Upper lobe of right lung (tissue), 1 donor: ENCODE data around the gene TAPT1. TPM values are rescaled to one million over a fixed set of nuclear protein-coding genes. Genes with fewer than 3 reads are reported as not detected.

ENCODE experiments used
- ATAC-seq: fragments of 200-7000 bp; cut with Tn5 transposase; one replicate; pipeline ENCODE4 v1.9.1; 2020; ENCODE audit warnings: mild to moderate bottlenecking, moderate library complexity
- DNase-seq: peaks from one replicate; pipeline ENCODE4 v3.0.0-alpha.2; 2020
- H3K27ac ChIP-seq: fragments of 200-600 bp; one replicate; pipeline ENCODE4 v1.8.0; 2022
- H3K27me3 ChIP-seq: fragments of 200-600 bp; one replicate; pipeline ENCODE4 v1.8.0; 2022; ENCODE audit warnings: mild to moderate bottlenecking
- H3K36me3 ChIP-seq: fragments of 200-600 bp; one replicate; pipeline ENCODE4 v1.8.0; 2022
- H3K4me1 ChIP-seq: fragments of 200-600 bp; one replicate; pipeline ENCODE4 v1.8.0; 2022
- H3K4me3 ChIP-seq: fragments of 200-600 bp; one replicate; pipeline ENCODE4 v1.8.0; 2022; ENCODE audit warnings: mild to moderate bottlenecking
- H3K9me3 ChIP-seq: fragments of 200-600 bp; one replicate; pipeline ENCODE4 v1.8.0; 2022
- intact Hi-C: fragments of 100-400 bp; cut with DNase I; formaldehyde crosslinking; loops from one replicate; pipeline ENCODE4 v1.11.0; 2022
- total RNA-seq: library from RNA; stranded (reverse); fragmentation: NEBNext Ultra II Directional; extraction: Animal tissue kit (Norgen Biotek cat#: 25700); gene quantifications from one replicate; pipeline ENCODE4 v1.2.1, GENCODE V29; 2021
- TF ChIP-seq, protein P1 (sequence below): fragments of 200-600 bp; IDR thresholded peaks from one replicate; pipeline ENCODE4 v1.8.0; 2022; ENCODE audit warnings: antibody characterized with exemption
- donor health status: DM: no; HTN: yes; CAD: no; lungs with severe emphysema.

The TAPT1 gene
- total RNA-seq, 1 donor from 2014 or later = 66.5 TPM

DNA sequence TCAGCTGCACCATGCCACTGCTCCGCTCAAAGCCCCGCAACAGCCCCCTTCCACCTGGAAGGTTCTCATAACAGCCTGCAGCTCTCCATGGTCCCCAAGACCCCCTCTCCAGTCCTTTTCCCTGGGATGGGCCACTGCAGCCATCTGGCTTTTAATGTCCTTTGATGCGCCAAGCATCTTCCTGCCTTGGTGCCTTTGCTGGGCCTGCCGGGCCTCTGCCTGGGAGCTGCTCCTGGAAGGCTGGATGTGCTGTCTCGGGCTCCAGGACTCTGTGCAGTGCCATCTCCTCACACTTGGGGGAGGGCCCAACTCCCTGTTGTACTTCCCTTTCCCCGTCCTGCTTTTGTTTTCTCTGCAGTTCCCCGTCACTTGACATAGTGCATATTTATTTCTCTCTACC is 60.3 kb downstream of the TAPT1 start:
- Histone ChIP-seq H3K4me1 (no peaks in the 10 kb centered on the region), H3K27me3 (no peaks in the 10 kb centered on the region), H3K36me3 (peaks cover 90% of the 10 kb centered on the region), H3K4me3 (no peak overlapping the region), H3K9me3 (no peaks in the 10 kb centered on the region), H3K27ac (no peak overlapping the region)
- ATAC-seq (no peak), DNase-seq (no peak)
- intact Hi-C loops = no loop called here
- TF ChIP-seq, protein P1, sequence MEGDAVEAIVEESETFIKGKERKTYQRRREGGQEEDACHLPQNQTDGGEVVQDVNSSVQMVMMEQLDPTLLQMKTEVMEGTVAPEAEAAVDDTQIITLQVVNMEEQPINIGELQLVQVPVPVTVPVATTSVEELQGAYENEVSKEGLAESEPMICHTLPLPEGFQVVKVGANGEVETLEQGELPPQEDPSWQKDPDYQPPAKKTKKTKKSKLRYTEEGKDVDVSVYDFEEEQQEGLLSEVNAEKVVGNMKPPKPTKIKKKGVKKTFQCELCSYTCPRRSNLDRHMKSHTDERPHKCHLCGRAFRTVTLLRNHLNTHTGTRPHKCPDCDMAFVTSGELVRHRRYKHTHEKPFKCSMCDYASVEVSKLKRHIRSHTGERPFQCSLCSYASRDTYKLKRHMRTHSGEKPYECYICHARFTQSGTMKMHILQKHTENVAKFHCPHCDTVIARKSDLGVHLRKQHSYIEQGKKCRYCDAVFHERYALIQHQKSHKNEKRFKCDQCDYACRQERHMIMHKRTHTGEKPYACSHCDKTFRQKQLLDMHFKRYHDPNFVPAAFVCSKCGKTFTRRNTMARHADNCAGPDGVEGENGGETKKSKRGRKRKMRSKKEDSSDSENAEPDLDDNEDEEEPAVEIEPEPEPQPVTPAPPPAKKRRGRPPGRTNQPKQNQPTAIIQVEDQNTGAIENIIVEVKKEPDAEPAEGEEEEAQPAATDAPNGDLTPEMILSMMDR = no peak

DNA sequence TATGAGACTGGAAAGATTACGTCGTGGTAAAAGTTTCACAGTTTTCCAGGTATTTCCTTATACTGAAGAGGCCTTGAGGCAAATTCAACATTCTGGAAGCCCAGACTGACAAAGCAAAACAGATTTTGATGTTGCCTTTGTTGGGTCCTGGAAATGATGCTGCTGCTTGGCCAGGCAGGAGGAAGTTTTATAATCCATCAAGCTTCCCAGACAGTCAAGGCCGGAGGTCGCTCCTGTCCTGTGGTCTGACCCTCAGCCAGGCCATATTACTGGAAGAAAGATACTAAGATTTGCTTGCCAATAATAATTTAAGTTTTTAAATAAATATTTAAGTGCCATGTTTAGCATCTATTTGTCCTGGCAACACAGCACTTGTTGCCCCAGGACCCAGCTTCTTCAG is 63.4 kb downstream of the TAPT1 start:
- intact Hi-C loops = no loop called here
- ATAC-seq (no peak), DNase-seq (no peak)
- TF ChIP-seq, protein P1 = no peak
- no peak overlapping the region for H3K27ac ChIP-seq
- peaks cover 60% of the 10 kb centered on the region for H3K36me3 ChIP-seq
- H3K4me3 ChIP-seq = no peak overlapping the region
- H3K9me3 ChIP-seq = no peaks in the 10 kb centered on the region
- H3K27me3 ChIP-seq = no peaks in the 10 kb centered on the region
- H3K4me1 ChIP-seq = no peaks in the 10 kb centered on the region

DNA sequence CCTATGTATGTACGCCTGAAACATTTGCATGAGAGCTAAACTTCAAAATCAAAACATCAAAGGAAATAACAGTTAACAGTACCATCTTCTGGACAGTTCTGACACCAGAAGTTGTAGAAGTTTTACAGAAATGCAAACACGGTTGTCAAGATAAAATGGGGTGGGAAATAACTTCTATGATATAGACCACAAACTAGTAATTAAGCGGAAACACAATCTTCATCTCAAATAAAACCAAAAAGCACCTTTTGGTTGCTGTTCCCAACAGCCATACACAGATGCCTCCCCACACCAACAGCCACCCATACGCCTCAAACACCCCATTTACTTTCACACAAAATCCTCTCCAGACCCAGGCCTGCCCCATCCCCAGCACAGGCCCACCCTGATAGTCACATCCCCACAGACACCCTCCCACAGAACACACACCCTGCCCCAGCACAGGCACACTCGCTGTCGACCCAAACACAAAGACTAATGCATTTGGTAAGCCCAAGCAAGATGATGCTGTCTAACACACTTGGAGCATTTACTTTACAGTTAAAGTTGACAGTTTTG is 64.3 kb downstream of the TAPT1 start:
- H3K4me1 ChIP-seq = no peaks in the 10 kb centered on the region
- ATAC-seq = no peak
- no peaks in the 10 kb centered on the region for H3K9me3 ChIP-seq
- no peak overlapping the region for H3K4me3 ChIP-seq
- no peak overlapping the region for H3K27ac ChIP-seq
- intact Hi-C loops = no loop called here
- TF ChIP-seq, protein P1 = no peak
- peaks cover 50% of the 10 kb centered on the region for H3K36me3 ChIP-seq
- no peak for DNase-seq
- H3K27me3 ChIP-seq = no peaks in the 10 kb centered on the region

DNA sequence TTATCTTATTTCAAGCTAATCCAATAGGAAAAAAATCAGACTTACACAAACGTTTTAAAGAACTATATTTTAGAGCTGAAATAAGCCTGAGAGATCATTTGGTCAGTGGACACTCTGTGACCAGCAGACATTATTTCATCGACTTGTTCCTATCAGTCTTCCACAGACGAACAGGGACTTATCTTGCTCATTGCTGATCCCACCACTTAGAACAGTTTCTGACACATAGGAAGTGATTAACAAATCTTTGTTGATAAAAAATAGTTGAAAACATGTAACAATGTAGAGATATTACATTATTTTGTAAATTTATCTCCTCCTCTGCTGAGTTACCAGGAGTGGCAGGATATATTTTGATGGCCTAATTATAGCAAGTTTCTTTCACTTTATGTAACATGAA is 65.8 kb downstream of the TAPT1 start:
- no peaks in the 10 kb centered on the region for H3K27me3 ChIP-seq
- DNase-seq (no peak), ATAC-seq (no peak)
- no peaks in the 10 kb centered on the region for H3K9me3 ChIP-seq
- intact Hi-C loops = no loop called here
- peaks cover 36% of the 10 kb centered on the region for H3K36me3 ChIP-seq
- no peak overlapping the region for H3K4me3 ChIP-seq
- H3K27ac ChIP-seq = no peak overlapping the region
- H3K4me1 ChIP-seq = no peaks in the 10 kb centered on the region
- TF ChIP-seq, protein P1 = no peak

DNA sequence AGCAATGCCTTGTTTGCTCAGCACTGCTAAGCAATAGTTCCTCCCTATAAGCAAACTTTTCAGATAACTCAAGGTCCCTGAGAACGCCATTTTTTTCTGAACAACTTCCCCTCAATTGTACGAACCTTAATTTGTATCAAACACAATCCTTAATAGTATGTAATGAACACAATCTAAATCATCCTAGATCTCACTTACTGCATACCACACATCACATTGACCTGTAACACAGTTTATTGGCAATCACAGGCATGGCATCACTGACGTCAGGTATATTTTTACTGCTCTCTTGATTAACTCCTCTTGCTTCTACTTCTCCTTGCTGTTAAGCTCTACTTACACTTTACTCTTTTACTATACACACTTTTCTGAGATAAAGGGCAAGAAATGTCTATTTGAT is 67.0 kb downstream of the TAPT1 start:
- DNase-seq = no peak
- Histone ChIP-seq H3K36me3 (peaks cover 26% of the 10 kb centered on the region), H3K4me3 (no peak overlapping the region), H3K4me1 (no peaks in the 10 kb centered on the region), H3K27me3 (no peaks in the 10 kb centered on the region), H3K9me3 (no peaks in the 10 kb centered on the region), H3K27ac (no peak overlapping the region)
- ATAC-seq = no peak
- intact Hi-C loops = no loop called here
- TF ChIP-seq, protein P1 = no peak

DNA sequence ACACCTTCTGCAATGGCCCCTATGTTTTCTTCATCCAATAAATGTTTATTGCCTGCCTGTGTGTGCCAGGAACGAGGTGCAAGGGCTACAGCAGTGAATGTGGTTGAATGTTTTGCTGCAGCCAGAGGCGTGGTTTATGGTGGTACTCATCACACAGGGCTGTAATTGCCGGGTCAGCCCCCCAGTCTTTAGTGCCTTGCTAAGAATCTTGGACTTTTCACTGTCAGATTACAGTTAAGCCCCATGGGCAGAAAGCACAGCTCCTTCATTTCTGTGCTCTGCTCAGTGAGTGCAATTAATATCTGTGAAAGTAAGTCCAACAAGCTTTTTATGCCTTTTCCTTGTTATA is 67.8 kb downstream of the TAPT1 start:
- Histone ChIP-seq H3K27me3 (no peaks in the 10 kb centered on the region), H3K4me1 (no peaks in the 10 kb centered on the region), H3K27ac (no peak overlapping the region), H3K36me3 (peaks cover 18% of the 10 kb centered on the region), H3K9me3 (no peaks in the 10 kb centered on the region), H3K4me3 (no peak overlapping the region)
- intact Hi-C loops = no loop called here
- TF ChIP-seq, protein P1 = no peak
- ATAC-seq = no peak
- no peak for DNase-seq
